Chondrocyte (in vitro differentiated cells): ENCODE results near the gene ATP1A1. TPM values are rescaled to one million over a fixed set of nuclear protein-coding genes. Genes with fewer than 3 reads are reported as not detected.

Source experiments
- DNase-seq: peaks from one replicate; pipeline ENCODE4 v3.0.0; 2021; ENCODE audit warnings: mixed read lengths, low spot score
- H3K27ac Mint-ChIP-seq: one replicate; pipeline ENCODE4 v1.8.0; 2021; ENCODE audit warnings: mild to moderate bottlenecking, moderate library complexity, mixed read lengths; ENCODE audit not compliant: unreplicated experiment
- H3K27me3 Mint-ChIP-seq: 2 replicates; pipeline ENCODE4 v1.8.0; 2021; ENCODE audit warnings: low read depth, mixed read lengths
- H3K36me3 Mint-ChIP-seq: 2 replicates; pipeline ENCODE4 v1.8.0; 2021; ENCODE audit warnings: low read depth, mixed read lengths
- H3K4me1 Mint-ChIP-seq: 2 replicates; pipeline ENCODE4 v1.8.0; 2021; ENCODE audit warnings: low read depth, mild to moderate bottlenecking, mixed read lengths
- H3K4me3 Mint-ChIP-seq: one replicate; pipeline ENCODE4 v1.8.0; 2021; ENCODE audit warnings: mild to moderate bottlenecking, moderate library complexity, mixed read lengths; ENCODE audit not compliant: unreplicated experiment
- H3K9me3 Mint-ChIP-seq: 2 replicates; pipeline ENCODE4 v1.8.0; 2021; ENCODE audit warnings: low read depth, mixed read lengths
- total RNA-seq: library from RNA; stranded (reverse); gene quantifications from 3 replicates; pipeline ENCODE4 v1.2.1, GENCODE V29; 2021
- TF ChIP-seq, protein P1 (sequence below): fragments of 200-600 bp; sonication (generic); IDR thresholded peaks from 2 replicates; pipeline ENCODE4 v1.5.0; 2021; ENCODE audit warnings: antibody characterized with exemption, mild to moderate bottlenecking, moderate library complexity

ATP1A1 gene
- total RNA-seq, 1 donor from 2014 or later, result 188 TPM

DNA sequence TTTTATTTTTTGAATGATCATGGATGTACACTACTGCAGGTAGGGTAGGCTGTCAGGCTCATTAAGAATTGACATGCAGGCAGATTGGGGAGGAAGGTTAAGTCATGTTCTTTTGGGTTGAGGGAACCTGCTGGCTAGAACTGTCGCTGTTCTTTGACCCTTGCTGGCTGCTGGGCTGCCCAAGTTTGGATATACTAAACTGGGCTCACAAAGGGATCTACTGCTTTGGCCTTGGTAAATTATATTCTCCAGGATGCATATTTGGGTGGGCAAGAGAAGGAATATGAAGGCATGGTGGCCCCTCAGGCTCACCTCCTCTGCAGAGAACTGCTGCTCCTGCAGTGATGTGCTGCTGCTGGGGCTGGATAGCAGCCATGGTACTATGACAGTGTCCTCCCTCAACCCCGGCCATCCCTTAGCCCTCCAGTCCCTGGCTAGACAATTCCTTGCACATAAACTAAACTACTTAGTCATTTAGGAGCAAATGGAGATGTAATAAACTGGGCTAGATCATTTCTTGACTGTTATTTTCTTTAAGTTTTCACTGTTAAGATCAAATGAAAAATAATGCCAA is 6.1 kb downstream of the ATP1A1 start:
- Mint-ChIP-seq H3K4me1 (peaks cover 91% of the 10 kb centered on the region), H3K4me3 (peak overlapping the region; percentile 20), H3K27ac (peak overlapping the region; percentile 98), H3K27me3 (no peaks in the 10 kb centered on the region), H3K9me3 (no peaks in the 10 kb centered on the region), H3K36me3 (no peaks in the 10 kb centered on the region)
- DNase-seq, result no peak
- TF ChIP-seq, protein P1, sequence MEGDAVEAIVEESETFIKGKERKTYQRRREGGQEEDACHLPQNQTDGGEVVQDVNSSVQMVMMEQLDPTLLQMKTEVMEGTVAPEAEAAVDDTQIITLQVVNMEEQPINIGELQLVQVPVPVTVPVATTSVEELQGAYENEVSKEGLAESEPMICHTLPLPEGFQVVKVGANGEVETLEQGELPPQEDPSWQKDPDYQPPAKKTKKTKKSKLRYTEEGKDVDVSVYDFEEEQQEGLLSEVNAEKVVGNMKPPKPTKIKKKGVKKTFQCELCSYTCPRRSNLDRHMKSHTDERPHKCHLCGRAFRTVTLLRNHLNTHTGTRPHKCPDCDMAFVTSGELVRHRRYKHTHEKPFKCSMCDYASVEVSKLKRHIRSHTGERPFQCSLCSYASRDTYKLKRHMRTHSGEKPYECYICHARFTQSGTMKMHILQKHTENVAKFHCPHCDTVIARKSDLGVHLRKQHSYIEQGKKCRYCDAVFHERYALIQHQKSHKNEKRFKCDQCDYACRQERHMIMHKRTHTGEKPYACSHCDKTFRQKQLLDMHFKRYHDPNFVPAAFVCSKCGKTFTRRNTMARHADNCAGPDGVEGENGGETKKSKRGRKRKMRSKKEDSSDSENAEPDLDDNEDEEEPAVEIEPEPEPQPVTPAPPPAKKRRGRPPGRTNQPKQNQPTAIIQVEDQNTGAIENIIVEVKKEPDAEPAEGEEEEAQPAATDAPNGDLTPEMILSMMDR, result no peak

DNA sequence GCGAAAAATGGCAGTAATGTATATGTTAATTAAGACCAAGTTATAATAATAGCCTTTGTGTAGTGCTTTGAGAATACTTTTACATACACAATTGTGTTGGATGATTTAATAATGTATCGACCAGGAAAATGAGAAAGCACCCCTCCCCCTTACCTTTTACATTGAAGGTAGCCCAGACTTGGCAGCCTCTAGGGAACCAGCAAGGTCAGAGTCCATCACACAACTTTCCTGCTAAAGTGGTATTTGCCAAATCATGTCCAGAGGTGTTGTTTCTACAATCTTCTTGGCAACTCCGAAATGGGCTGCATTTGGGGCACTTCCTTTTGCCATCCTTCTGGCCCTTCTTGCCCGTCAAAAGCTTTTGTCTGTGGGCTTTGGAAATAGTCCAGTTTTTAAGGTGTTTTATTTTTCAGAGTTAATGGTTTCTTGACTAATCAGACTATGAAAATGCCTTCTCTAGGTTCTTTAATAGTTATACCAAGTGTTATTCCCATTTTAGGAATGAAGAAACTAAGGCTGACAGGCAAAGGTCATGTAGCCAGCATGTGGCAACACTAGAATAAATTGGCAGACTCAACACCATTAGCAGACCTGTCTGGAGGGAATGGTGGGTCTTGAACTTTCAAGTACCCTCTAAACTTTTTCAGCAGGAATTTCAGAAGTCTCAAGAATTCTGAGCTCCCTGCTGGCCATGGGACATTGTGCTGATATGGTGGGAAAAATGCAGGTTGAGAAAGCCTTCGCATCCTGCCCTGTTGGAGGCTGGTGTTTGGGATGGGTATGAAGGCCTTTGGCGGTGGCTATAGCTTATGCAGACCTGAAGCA is 6.8 kb downstream of the ATP1A1 start:
- H3K27ac Mint-ChIP-seq, result peak overlapping the region; percentile 98
- H3K4me3 Mint-ChIP-seq, result no peak overlapping the region
- TF ChIP-seq, protein P1, result no peak
- H3K27me3 Mint-ChIP-seq, result no peaks in the 10 kb centered on the region
- H3K4me1 Mint-ChIP-seq, result peaks cover 83% of the 10 kb centered on the region
- H3K9me3 Mint-ChIP-seq, result no peaks in the 10 kb centered on the region
- DNase-seq, result no peak
- H3K36me3 Mint-ChIP-seq, result peaks cover 4% of the 10 kb centered on the region

DNA sequence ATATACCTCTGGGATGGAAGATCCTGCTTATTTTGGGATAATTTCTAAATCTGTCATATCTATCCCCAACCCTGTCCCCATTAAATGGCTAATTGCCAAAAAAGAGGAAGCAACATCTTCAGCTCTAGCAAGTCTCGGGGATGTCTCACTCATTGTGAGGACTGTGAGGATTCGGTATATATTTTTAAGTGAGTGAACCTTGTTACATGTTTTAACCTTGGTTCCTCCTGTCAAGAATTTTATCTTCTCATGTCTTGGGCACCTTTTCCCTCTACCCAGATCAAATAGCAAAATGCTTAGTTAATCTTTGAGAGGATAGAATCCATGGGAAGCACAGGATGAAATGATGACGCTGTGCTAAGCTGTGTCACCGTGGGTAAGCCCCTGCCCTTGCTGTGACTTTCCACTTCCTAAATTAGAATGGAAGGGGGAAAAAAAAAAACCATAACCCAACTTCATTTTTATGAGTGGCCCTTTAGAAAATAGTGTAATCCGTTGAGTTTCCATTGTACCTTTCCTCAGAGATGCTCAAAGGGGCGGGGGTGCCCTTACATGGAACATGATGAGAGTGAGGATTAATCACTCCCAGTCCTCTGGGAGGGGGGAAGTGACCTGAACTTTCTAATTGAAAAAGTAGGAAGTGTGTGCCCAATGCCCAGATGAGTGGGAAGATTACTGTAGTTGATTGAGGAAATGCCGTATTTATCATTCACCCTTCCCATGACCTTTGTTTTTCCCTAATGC is 7.6 kb downstream of the ATP1A1 start:
- Mint-ChIP-seq H3K9me3 (no peaks in the 10 kb centered on the region), H3K27me3 (no peaks in the 10 kb centered on the region), H3K4me3 (no peak overlapping the region), H3K36me3 (peaks cover 6% of the 10 kb centered on the region), H3K4me1 (peaks cover 75% of the 10 kb centered on the region), H3K27ac (no peak overlapping the region)
- DNase-seq, result no peak
- TF ChIP-seq, protein P1, result no peak

DNA sequence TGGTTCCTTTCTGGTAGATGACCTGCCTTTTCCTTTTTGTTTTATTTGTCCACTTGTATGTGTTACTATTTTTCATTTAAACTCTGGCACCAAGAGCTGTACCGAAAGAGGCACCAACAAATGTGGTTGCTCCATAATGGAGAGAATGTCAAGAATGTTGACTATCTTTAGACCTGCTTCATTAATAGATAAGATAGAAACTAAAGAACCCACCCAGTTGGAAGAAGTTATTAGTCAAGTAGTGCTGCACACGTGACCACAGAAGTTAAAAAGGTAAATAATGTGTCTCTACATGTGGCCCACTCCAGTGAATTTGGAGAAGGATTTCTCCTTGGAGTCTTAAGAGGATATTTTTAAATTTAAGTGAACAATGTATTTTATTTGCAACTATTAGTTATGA is 9.3 kb downstream of the ATP1A1 start:
- Mint-ChIP-seq H3K27ac (peak overlapping the region; percentile 11), H3K4me1 (peaks cover 59% of the 10 kb centered on the region), H3K9me3 (no peaks in the 10 kb centered on the region), H3K4me3 (no peak overlapping the region), H3K36me3 (peaks cover 9% of the 10 kb centered on the region), H3K27me3 (no peaks in the 10 kb centered on the region)
- no peak for DNase-seq
- TF ChIP-seq, protein P1, result no peak

DNA sequence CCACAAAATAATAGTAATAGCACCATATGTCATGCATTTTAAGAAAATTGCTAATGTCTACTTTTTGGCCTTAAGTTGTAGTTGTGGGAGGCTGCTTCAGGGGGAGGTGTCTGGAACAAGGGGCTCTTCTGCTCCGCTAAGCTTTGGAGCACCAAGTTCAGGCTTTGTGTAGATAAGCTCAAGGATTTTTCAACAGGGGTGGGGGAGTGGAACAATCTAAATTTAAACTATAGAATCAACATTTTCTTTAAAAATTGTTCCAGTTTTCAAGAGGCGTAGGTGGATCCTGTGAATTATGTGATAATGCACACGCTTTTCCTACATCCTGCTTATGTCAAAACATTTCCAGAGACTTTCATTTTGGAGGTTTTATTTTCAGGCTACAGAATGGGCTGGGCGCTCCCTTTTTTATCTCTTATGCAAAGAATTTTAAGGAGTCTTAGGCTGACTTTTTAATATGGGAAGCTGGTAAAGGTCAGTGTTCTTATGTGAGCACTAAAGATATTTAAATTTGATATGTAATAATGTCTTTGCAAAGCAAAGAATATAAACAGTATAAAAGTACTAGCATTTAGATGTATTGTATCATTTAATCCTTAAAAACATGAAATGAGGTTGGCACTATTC is 9.9 kb downstream of the ATP1A1 start:
- H3K27ac Mint-ChIP-seq, result peak overlapping the region; percentile 77
- H3K4me3 Mint-ChIP-seq, result no peak overlapping the region
- H3K4me1 Mint-ChIP-seq, result peaks cover 52% of the 10 kb centered on the region
- H3K9me3 Mint-ChIP-seq, result no peaks in the 10 kb centered on the region
- no peak for DNase-seq
- H3K36me3 Mint-ChIP-seq, result peaks cover 14% of the 10 kb centered on the region
- TF ChIP-seq, protein P1, result no peak
- H3K27me3 Mint-ChIP-seq, result no peaks in the 10 kb centered on the region
